ENCODE data around the gene KCNH2. TPM values are rescaled to one million over a fixed set of nuclear protein-coding genes. Genes with fewer than 3 reads are reported as not detected.
A peak's percentile ranks its signal among the peaks of the same experiment; 100 is the strongest.

Gene KCNH2
- total RNA-seq, 1 experiment from 2014 or later: 1.5 TPM

- BruUV-seq (replicated peaks): no TSS peak
Observed at GRCh38 chr7:150928541-150928940, 49.6 kb downstream of the KCNH2 start.

DNA sequence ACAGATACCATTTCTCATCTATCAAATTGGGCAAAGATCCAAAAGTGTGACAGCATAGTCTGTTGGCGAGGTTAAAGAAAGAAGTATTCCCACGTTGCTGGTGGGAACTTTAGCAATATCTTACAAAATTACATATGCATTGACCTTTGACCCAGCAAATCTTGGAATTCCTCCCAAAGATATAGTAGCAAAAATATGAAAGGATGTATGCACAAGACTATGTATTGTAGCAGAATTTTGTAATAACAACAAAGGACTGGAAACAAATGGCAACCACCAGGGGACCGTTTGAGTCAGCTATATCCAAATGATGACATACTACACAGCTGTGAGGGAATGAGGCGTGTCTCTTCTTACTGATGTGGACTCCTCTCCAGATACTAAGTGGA, 50.2 kb downstream of the KCNH2 start:
- intact Hi-C loops (cut with micrococcal nuclease; ENCODE audit: unreplicated experiment): no loop called here
- no peak overlapping the region for H3K27ac ChIP-seq (ENCODE audit: low read depth, low read length, poor library complexity, severe bottlenecking)
- ChIA-PET POLR2A (ENCODE audit: low non-redundant PET) (no interaction called here), CTCF (no interaction called here)
- no peaks in the 10 kb centered on the region for H3K36me3 ChIP-seq (ENCODE audit: insufficient read depth, low read length, poor library complexity, severe bottlenecking)
- TF ChIP-seq CTCF (conservative IDR thresholded peaks at IDR 0.05; ENCODE audit: low read depth, low read length) (0 out of 2 replicates have a peak, but pooled peaks have one; percentile 31), EZH2 (IDR thresholded peaks at IDR 0.05; ENCODE audit: borderline replicate concordance, low read depth, low read length, poor library complexity, severe bottlenecking) (no peak)
- peaks cover 3% of the 10 kb centered on the region for H3K4me1 ChIP-seq (ENCODE audit: insufficient read depth, low read length, poor library complexity, severe bottlenecking)
- no TSS peak for BruUV-seq (replicated peaks)
- H3K9me3 ChIP-seq (ENCODE audit: low read depth, low read length, poor library complexity, severe bottlenecking): no peaks in the 10 kb centered on the region
- H3K27me3 ChIP-seq (replicated peaks; ENCODE audit: insufficient read depth, low read depth, low read length, poor library complexity): no peaks in the 10 kb centered on the region
- peak; percentile 56 for DNase-seq (ENCODE audit: low spot score)
- no peak overlapping the region for H3K4me3 ChIP-seq (ENCODE audit: low read depth, low read length, poor library complexity, severe bottlenecking)

More at GRCh38 chr7:150928541-150928940, 49.6 kb downstream of the KCNH2 start:
- ChIA-PET CTCF (no interaction called here), POLR2A (ENCODE audit: low non-redundant PET) (no interaction called here)
- DNase-seq (ENCODE audit: low spot score): no peak
- intact Hi-C loops (cut with micrococcal nuclease; ENCODE audit: unreplicated experiment): no loop called here
- Histone ChIP-seq H3K4me3 (ENCODE audit: low read depth, low read length, poor library complexity, severe bottlenecking) (no peak overlapping the region), H3K9me3 (ENCODE audit: low read depth, low read length, poor library complexity, severe bottlenecking) (no peaks in the 10 kb centered on the region), H3K27ac (ENCODE audit: low read depth, low read length, poor library complexity, severe bottlenecking) (no peak overlapping the region), H3K27me3 (replicated peaks; ENCODE audit: insufficient read depth, low read depth, low read length, poor library complexity) (no peaks in the 10 kb centered on the region), H3K36me3 (ENCODE audit: insufficient read depth, low read length, poor library complexity, severe bottlenecking) (no peaks in the 10 kb centered on the region), H3K4me1 (ENCODE audit: insufficient read depth, low read length, poor library complexity, severe bottlenecking) (no peaks in the 10 kb centered on the region)
- no peak for TF ChIP-seq EZH2 (IDR thresholded peaks at IDR 0.05; ENCODE audit: borderline replicate concordance, low read depth, low read length, poor library complexity, severe bottlenecking)
- no peak for TF ChIP-seq CTCF (conservative IDR thresholded peaks at IDR 0.05; ENCODE audit: low read depth, low read length)

DNA sequence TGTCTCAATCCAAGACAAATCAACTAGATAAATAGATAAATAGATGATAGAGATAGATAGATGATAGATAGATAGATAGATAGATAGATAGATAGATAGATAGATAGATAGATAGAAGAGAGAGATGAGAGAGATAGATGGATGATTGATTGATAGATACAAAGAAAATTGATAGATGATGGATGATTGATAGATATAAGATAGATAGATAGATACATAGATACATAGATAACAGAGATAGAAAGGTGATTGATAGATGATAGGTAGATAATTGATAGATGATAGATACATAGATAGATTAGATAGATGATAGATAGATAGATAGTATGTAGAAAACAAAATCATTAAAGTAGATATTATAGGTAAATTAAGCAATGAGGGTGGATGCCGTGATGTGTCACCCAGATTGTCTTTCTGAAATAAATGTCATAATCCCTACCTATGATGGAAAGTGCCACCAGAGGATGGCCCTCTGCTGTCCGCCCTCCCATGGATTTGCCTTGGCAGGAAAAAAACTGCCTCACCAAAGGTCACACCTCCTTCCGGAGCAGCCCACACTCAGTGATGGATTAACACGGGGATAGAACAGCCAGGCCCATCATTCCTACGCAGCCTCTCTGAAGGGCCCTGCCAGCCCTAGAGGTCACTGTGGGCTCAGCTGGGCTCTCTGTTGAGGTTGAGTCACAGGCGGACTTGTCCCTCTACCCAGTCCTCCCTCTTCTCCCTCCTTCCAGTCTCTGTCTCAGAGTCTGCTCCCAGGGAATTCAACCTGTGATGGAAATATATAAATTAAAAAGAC, 50.8 kb downstream of the KCNH2 start:
- no peaks in the 10 kb centered on the region for H3K27me3 ChIP-seq (replicated peaks; ENCODE audit: insufficient read depth, low read depth, low read length, poor library complexity)
- no peak overlapping the region for H3K4me3 ChIP-seq (ENCODE audit: low read depth, low read length, poor library complexity, severe bottlenecking)
- TF ChIP-seq EZH2 (IDR thresholded peaks at IDR 0.05; ENCODE audit: borderline replicate concordance, low read depth, low read length, poor library complexity, severe bottlenecking) (no peak), CTCF (conservative IDR thresholded peaks at IDR 0.05; ENCODE audit: low read depth, low read length) (no peak)
- no peak overlapping the region for H3K27ac ChIP-seq (ENCODE audit: low read depth, low read length, poor library complexity, severe bottlenecking)
- H3K4me1 ChIP-seq (ENCODE audit: insufficient read depth, low read length, poor library complexity, severe bottlenecking): peaks cover 3% of the 10 kb centered on the region
- ChIA-PET CTCF (no interaction called here), POLR2A (ENCODE audit: low non-redundant PET) (no interaction called here)
- no peaks in the 10 kb centered on the region for H3K36me3 ChIP-seq (ENCODE audit: insufficient read depth, low read length, poor library complexity, severe bottlenecking)
- intact Hi-C loops (cut with micrococcal nuclease; ENCODE audit: unreplicated experiment): no loop called here
- H3K9me3 ChIP-seq (ENCODE audit: low read depth, low read length, poor library complexity, severe bottlenecking): no peaks in the 10 kb centered on the region
- BruUV-seq (replicated peaks): no TSS peak
- no peak for DNase-seq (ENCODE audit: low spot score)
